GM23338 (cell line): ENCODE data around the gene PKNOX2. TPM values are rescaled to one million over a fixed set of nuclear protein-coding genes. Genes with fewer than 3 reads are reported as not detected.

Experiments used
- ATAC-seq: fragments of 200-7000 bp; cut with Tn5 transposase; 3 replicates; pipeline ENCODE4 v1.9.1; 2020
- DNase-seq: peaks from one replicate; pipeline ENCODE4 v3.0.0-alpha.2; 2015; ENCODE audit warnings: low spot score
- H2AFZ ChIP-seq: fragments of 200-600 bp; sonication (generic); 2 replicates; pipeline ENCODE4 v1.8.0; 2016; ENCODE audit warnings: antibody characterized with exemption, mild to moderate bottlenecking, moderate library complexity
- H3F3A ChIP-seq: fragments of 200-600 bp; sonication (generic); replicated peaks from 2 replicates; pipeline ENCODE4 v1.8.0; 2017; ENCODE audit warnings: antibody characterized with exemption, mixed run types, low read depth
- H3K27ac ChIP-seq: fragments of 200-600 bp; sonication (generic); 2 replicates; pipeline ENCODE4 v1.6.1; 2016; ENCODE audit warnings: low read depth
- H3K27me3 ChIP-seq: fragments of 200-600 bp; sonication (generic); 2 replicates; pipeline ENCODE4 v1.8.0; 2016; ENCODE audit warnings: mild to moderate bottlenecking, mixed run types, moderate library complexity; ENCODE audit not compliant: insufficient read depth
- H3K36me3 ChIP-seq: fragments of 200-600 bp; sonication (generic); 2 replicates; pipeline ENCODE4 v1.8.0; 2016; ENCODE audit warnings: mild to moderate bottlenecking; ENCODE audit not compliant: insufficient read depth
- H3K4me1 ChIP-seq: fragments of 200-600 bp; sonication (generic); 2 replicates; pipeline ENCODE4 v1.8.0; 2016; ENCODE audit warnings: mild to moderate bottlenecking, moderate library complexity; ENCODE audit not compliant: insufficient read depth
- H3K4me2 ChIP-seq: fragments of 200-600 bp; sonication (generic); 2 replicates; pipeline ENCODE4 v1.7.1; 2017; ENCODE audit warnings: mixed run types
- H3K4me3 ChIP-seq: fragments of 200-600 bp; sonication (generic); 2 replicates; pipeline ENCODE4 v1.6.1; 2016; ENCODE audit warnings: mixed run types
- H3K79me2 ChIP-seq: fragments of 200-600 bp; sonication (generic); replicated peaks from 2 replicates; pipeline ENCODE4 v1.8.0; 2017; ENCODE audit warnings: mild to moderate bottlenecking; ENCODE audit not compliant: insufficient read depth
- H3K9me2 ChIP-seq: fragments of 200-600 bp; sonication (generic); 2 replicates; pipeline ENCODE4 v1.8.0; 2017; ENCODE audit not compliant: insufficient read depth
- H4K20me1 ChIP-seq: fragments of 200-600 bp; sonication (generic); replicated peaks from 2 replicates; pipeline ENCODE4 v1.8.0; 2017; ENCODE audit warnings: mild to moderate bottlenecking; ENCODE audit not compliant: insufficient read depth
- H3K27ac Mint-ChIP-seq: 2 replicates; pipeline ENCODE4 v1.8.0; 2020; ENCODE audit warnings: inconsistent platforms, mild to moderate bottlenecking, moderate library complexity, mixed read lengths
- H3K27me3 Mint-ChIP-seq: 3 replicates; pipeline ENCODE4 v1.8.0; 2022; ENCODE audit warnings: low read depth, mild to moderate bottlenecking, moderate library complexity, mixed read lengths, inconsistent platforms; ENCODE audit not compliant: insufficient read depth, poor library complexity
- H3K36me3 Mint-ChIP-seq: 3 replicates; pipeline ENCODE4 v1.8.0; 2021; ENCODE audit warnings: low read depth, mild to moderate bottlenecking, inconsistent platforms, moderate library complexity, mixed read lengths
- H3K4me1 Mint-ChIP-seq: 3 replicates; pipeline ENCODE4 v1.8.0; 2020; ENCODE audit warnings: mild to moderate bottlenecking, inconsistent platforms, mixed read lengths
- H3K4me3 Mint-ChIP-seq: 3 replicates; pipeline ENCODE4 v1.8.0; 2021; ENCODE audit warnings: moderate library complexity, mild to moderate bottlenecking, inconsistent platforms, mixed read lengths
- H3K9me3 Mint-ChIP-seq: 3 replicates; pipeline ENCODE4 v1.8.0; 2020; ENCODE audit warnings: moderate library complexity, mild to moderate bottlenecking, inconsistent platforms, mixed read lengths
- ETS1 ChIP-seq: IDR thresholded peaks from 2 replicates; pipeline ENCODE4 v1.6.1; 2016; ENCODE audit warnings: antibody characterized with exemption
- EZH2 ChIP-seq: fragments of 200-600 bp; sonication (generic); IDR thresholded peaks from one replicate; pipeline ENCODE4 v1.8.0; 2017; ENCODE audit warnings: antibody characterized with exemption, mild to moderate bottlenecking, low read depth; ENCODE audit not compliant: unreplicated experiment
- EZH2phosphoT487 ChIP-seq: fragments of 200-600 bp; sonication (generic); IDR thresholded peaks from one replicate; pipeline ENCODE4 v1.8.1; 2018; ENCODE audit warnings: antibody characterized with exemption; ENCODE audit not compliant: unreplicated experiment
- REST ChIP-seq: IDR thresholded peaks from one replicate; pipeline ENCODE4 v1.6.1; 2018; ENCODE audit warnings: antibody characterized with exemption; ENCODE audit not compliant: unreplicated experiment
- ZNF114 ChIP-seq: fragments of 250-450 bp; sonication (Bioruptor Pico); IDR thresholded peaks from 2 replicates; pipeline ENCODE4 v1.5.0; 2020; ENCODE audit warnings: mild to moderate bottlenecking, moderate library complexity
- polyA plus RNA-seq: library from polyadenylated mRNA; unstranded; fragments of >200 nt; fragmentation: Nextera tagmentation; extraction: Ambion mirVana; gene quantifications from 2 replicates; pipeline ENCODE4 v1.2.1, GENCODE V29; 2016
- total RNA-seq: library from RNA; depleted of rRNA; stranded (reverse); fragments of >200 nt; shearing (Covaris generic); gene quantifications from 2 replicates; pipeline ENCODE4 v1.2.3, GENCODE V29; 2014

Gene PKNOX2
- total and polyA plus RNA-seq, 2 experiments from 2014 or later, result 0.42 to 0.83 TPM

- ATAC-seq (no peak), DNase-seq (no peak)
- Histone ChIP-seq H3K4me1 (no peaks in the 10 kb centered on the region; the same call in 1 of the 2 replicates), H3K27me3 (no peaks in the 10 kb centered on the region), H3K9me2 (no peaks in the 10 kb centered on the region), H3K36me3 (no peaks in the 10 kb centered on the region), H3K4me2 (no peak overlapping the region), H4K20me1 (no peaks in the 10 kb centered on the region), H3K27ac (no peak overlapping the region), H3K79me2 (no peaks in the 10 kb centered on the region), H2AFZ (no peak overlapping the region), H3F3A (no peaks in the 10 kb centered on the region), H3K4me3 (no peak overlapping the region)
- Mint-ChIP-seq H3K4me1 (peaks cover 19% of the 10 kb centered on the region), H3K27me3 (peaks cover 5% of the 10 kb centered on the region), H3K4me3 (no peak overlapping the region), H3K36me3 (no peaks in the 10 kb centered on the region), H3K27ac (no peak overlapping the region), H3K9me3 (no peaks in the 10 kb centered on the region)
- TF ChIP-seq ZNF114 (CRISPR knock-in tag), result no peak
- no peak for TF ChIP-seq EZH2
- TF ChIP-seq REST, result no peak
- no peak for TF ChIP-seq ETS1
- no peak for TF ChIP-seq EZH2phosphoT487
Measured at GRCh38 chr11:125413226-125413625, 248.7 kb downstream of the PKNOX2 start.

GRCh38 chr11:125414121-125414520, 249.6 kb downstream of the PKNOX2 start:
- no peak for DNase-seq
- Histone ChIP-seq H3K36me3 (no peaks in the 10 kb centered on the region), H3K4me1 (no peaks in the 10 kb centered on the region; the same call in 1 of the 2 replicates), H3K27ac (no peak overlapping the region), H2AFZ (no peak overlapping the region), H3K79me2 (no peaks in the 10 kb centered on the region), H4K20me1 (no peaks in the 10 kb centered on the region), H3K4me3 (no peak overlapping the region), H3K9me2 (no peaks in the 10 kb centered on the region), H3K27me3 (no peaks in the 10 kb centered on the region), H3F3A (no peaks in the 10 kb centered on the region), H3K4me2 (no peak overlapping the region)
- peaks cover 5% of the 10 kb centered on the region for H3K27me3 Mint-ChIP-seq
- H3K4me1 Mint-ChIP-seq, result peaks cover 17% of the 10 kb centered on the region
- no peaks in the 10 kb centered on the region for H3K9me3 Mint-ChIP-seq
- TF ChIP-seq EZH2phosphoT487, result no peak
- TF ChIP-seq REST, result no peak
- no peak for TF ChIP-seq ETS1
- no peak for TF ChIP-seq EZH2
- no peak for ATAC-seq
- H3K36me3 Mint-ChIP-seq, result no peaks in the 10 kb centered on the region
- no peak overlapping the region for H3K27ac Mint-ChIP-seq
- H3K4me3 Mint-ChIP-seq, result no peak overlapping the region
